HFFc6 (cell line): ENCODE data around the gene MYRIP. TPM values are rescaled to one million over a fixed set of nuclear protein-coding genes. Genes with fewer than 3 reads are reported as not detected.

ENCODE experiments used
- DNase-seq: peaks from one replicate; pipeline ENCODE4 v3.0.0-alpha.2; 2018
- H3K27ac Mint-ChIP-seq: 2 replicates; pipeline ENCODE4 v1.8.0; 2020; ENCODE audit warnings: mild to moderate bottlenecking, mixed read lengths
- H3K27me3 Mint-ChIP-seq: 2 replicates; pipeline ENCODE4 v1.8.0; 2021; ENCODE audit warnings: mild to moderate bottlenecking, moderate library complexity, mixed read lengths; ENCODE audit not compliant: insufficient read depth
- H3K36me3 Mint-ChIP-seq: 2 replicates; pipeline ENCODE4 v1.8.0; 2021; ENCODE audit warnings: low read depth, mixed read lengths
- H3K4me1 Mint-ChIP-seq: 2 replicates; pipeline ENCODE4 v1.8.0; 2020; ENCODE audit warnings: low read depth, mixed read lengths
- H3K4me3 Mint-ChIP-seq: 2 replicates; pipeline ENCODE4 v1.8.0; 2020; ENCODE audit warnings: mild to moderate bottlenecking, moderate library complexity, mixed read lengths
- H3K9me3 Mint-ChIP-seq: 2 replicates; pipeline ENCODE4 v1.8.0; 2020; ENCODE audit warnings: mild to moderate bottlenecking, mixed read lengths
- CTCF ChIP-seq: fragments of 200-600 bp; sonication (generic); IDR thresholded peaks from 2 replicates; pipeline ENCODE4 v1.5.0; 2021; ENCODE audit warnings: antibody characterized with exemption, mild to moderate bottlenecking
- total RNA-seq, 6 experiments: library from RNA; stranded (reverse); fragmentation: NEBNext Ultra II Directional; extraction: Animal tissue kit (Norgen Biotek cat#: 25700); gene quantifications; 2 replicates in 1 of 6; 3 replicates in 5 of 6; pipeline ENCODE4 v1.2.3, GENCODE V29; 2021

MYRIP gene
- total RNA-seq, 6 experiments from 2014 or later: 0.07 to 0.28 (median 0.13) TPM; not detected in 1

- no peak for TF ChIP-seq CTCF
- H3K36me3 Mint-ChIP-seq: no peaks in the 10 kb centered on the region
- peaks cover 7% of the 10 kb centered on the region for H3K27me3 Mint-ChIP-seq
- no peak overlapping the region for H3K27ac Mint-ChIP-seq
- H3K4me1 Mint-ChIP-seq: peaks cover 22% of the 10 kb centered on the region
- H3K4me3 Mint-ChIP-seq: no peak overlapping the region
- H3K9me3 Mint-ChIP-seq: peaks cover 8% of the 10 kb centered on the region; the same call in 1 of the 2 replicates
- DNase-seq: no peak
These were observed 294.4 kb downstream of the MYRIP start for GRCh38 chr3:40103829-40104228.

GRCh38 chr3:40104441-40104840, 295.0 kb downstream of the MYRIP start:
- Mint-ChIP-seq H3K4me3 (no peak overlapping the region), H3K9me3 (peaks cover 8% of the 10 kb centered on the region; the same call in 1 of the 2 replicates), H3K4me1 (peaks cover 26% of the 10 kb centered on the region), H3K27me3 (peaks cover 7% of the 10 kb centered on the region), H3K36me3 (no peaks in the 10 kb centered on the region), H3K27ac (no peak overlapping the region)
- no peak for TF ChIP-seq CTCF
- no peak for DNase-seq

- DNase-seq: no peak
- H3K27me3 Mint-ChIP-seq: no peaks in the 10 kb centered on the region
- no peaks in the 10 kb centered on the region for H3K9me3 Mint-ChIP-seq
- no peak overlapping the region for H3K27ac Mint-ChIP-seq
- TF ChIP-seq CTCF: no peak
- H3K4me1 Mint-ChIP-seq: peaks cover 31% of the 10 kb centered on the region
- no peaks in the 10 kb centered on the region for H3K36me3 Mint-ChIP-seq
- H3K4me3 Mint-ChIP-seq: no peak overlapping the region
These were observed 299.2 kb downstream of the MYRIP start for GRCh38 chr3:40108643-40109042.

GRCh38 chr3:40109641-40110490, 300.5 kb downstream of the MYRIP start:
- TF ChIP-seq CTCF: peak; percentile 72
- Mint-ChIP-seq H3K27me3 (no peaks in the 10 kb centered on the region), H3K4me1 (peaks cover 31% of the 10 kb centered on the region), H3K4me3 (no peak overlapping the region), H3K9me3 (no peaks in the 10 kb centered on the region), H3K27ac (no peak overlapping the region), H3K36me3 (no peaks in the 10 kb centered on the region)
- peak; percentile 33 for DNase-seq

DNA sequence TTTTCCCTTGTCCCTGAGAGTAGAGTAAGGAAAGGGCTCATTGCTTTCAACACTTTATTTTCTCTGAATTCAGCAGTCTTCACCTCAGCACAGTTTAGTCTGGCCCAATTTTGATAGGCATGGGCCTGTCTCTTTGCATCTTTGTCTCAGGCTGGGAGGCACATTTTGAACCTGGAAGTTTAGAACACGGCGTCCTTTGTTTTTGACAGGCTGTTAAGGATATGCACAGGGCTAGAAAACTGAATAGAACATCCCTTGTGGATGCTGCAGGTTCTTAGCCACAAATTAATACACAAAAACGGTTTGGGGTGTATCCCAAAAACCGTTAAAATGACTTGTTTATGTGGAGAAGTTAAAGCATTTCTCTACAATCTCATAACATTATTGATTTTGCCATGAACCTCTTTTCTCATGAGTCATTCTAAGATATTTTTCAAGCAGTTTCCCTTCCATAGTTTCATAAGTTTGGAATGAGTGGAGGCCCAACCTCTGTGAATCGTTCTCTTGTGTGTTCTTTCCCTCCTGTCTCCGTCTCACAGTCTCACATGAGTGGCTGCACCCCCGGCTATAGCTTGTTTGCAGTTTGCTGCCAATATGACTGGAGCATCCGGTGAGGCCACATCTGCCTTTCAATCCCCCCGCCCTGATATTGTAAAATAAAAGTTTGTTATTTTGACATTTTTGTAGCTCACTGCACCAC, 307.2 kb downstream of the MYRIP start:
- peaks cover 55% of the 10 kb centered on the region for H3K4me1 Mint-ChIP-seq
- H3K27me3 Mint-ChIP-seq: no peaks in the 10 kb centered on the region
- DNase-seq: peak; percentile 80
- H3K9me3 Mint-ChIP-seq: no peaks in the 10 kb centered on the region
- H3K27ac Mint-ChIP-seq: peak overlapping the region; percentile 92
- H3K36me3 Mint-ChIP-seq: no peaks in the 10 kb centered on the region
- TF ChIP-seq CTCF: no peak
- H3K4me3 Mint-ChIP-seq: peak overlapping the region; percentile 67
